T-helper 2 cell treated with Interferon-gamma antibody and Interleukin-4, amounts not matched to agents 5 μg/mL and 100 μg/mL, for 36 hours (primary cell): ENCODE results near the gene KAT8.
A peak's percentile ranks its signal among the peaks of the same experiment; 100 is the strongest.

Source experiments
- DNase-seq: peaks from one replicate; pipeline ENCODE4 v3.0.0; 2021; ENCODE audit warnings: low spot score
- H3K27ac Mint-ChIP-seq: one replicate; pipeline ENCODE4 v1.8.0; 2021; ENCODE audit warnings: mild to moderate bottlenecking, mixed read lengths
- H3K27me3 Mint-ChIP-seq: one replicate; pipeline ENCODE4 v1.8.0; 2021; ENCODE audit warnings: low read depth, mixed read lengths
- H3K36me3 Mint-ChIP-seq: one replicate; pipeline ENCODE4 v1.8.0; 2021; ENCODE audit warnings: low read depth, mixed read lengths
- H3K4me1 Mint-ChIP-seq: one replicate; pipeline ENCODE4 v1.8.0; 2021; ENCODE audit warnings: low read depth, mixed read lengths
- H3K4me3 Mint-ChIP-seq: one replicate; pipeline ENCODE4 v1.8.0; 2022; ENCODE audit warnings: mild to moderate bottlenecking, moderate library complexity, mixed read lengths
- H3K9me3 Mint-ChIP-seq: one replicate; pipeline ENCODE4 v1.8.0; 2021; ENCODE audit warnings: mixed read lengths

Gene KAT8

GRCh38 chr16:31128711-31129567 lies 11.5 kb downstream of the KAT8 start:
- Mint-ChIP-seq H3K4me1 (peaks cover 3% of the 10 kb centered on the region), H3K27me3 (no peaks in the 10 kb centered on the region), H3K4me3 (no peak overlapping the region), H3K9me3 (no peaks in the 10 kb centered on the region), H3K36me3 (peaks cover 16% of the 10 kb centered on the region), H3K27ac (peak overlapping the region; percentile 36)
- DNase-seq: no peak

- no peak overlapping the region for H3K27ac Mint-ChIP-seq
- no peak for DNase-seq
- H3K4me1 Mint-ChIP-seq: peaks cover 3% of the 10 kb centered on the region
- no peaks in the 10 kb centered on the region for H3K9me3 Mint-ChIP-seq
- H3K36me3 Mint-ChIP-seq: peaks cover 16% of the 10 kb centered on the region
- no peaks in the 10 kb centered on the region for H3K27me3 Mint-ChIP-seq
- no peak overlapping the region for H3K4me3 Mint-ChIP-seq
Measured at GRCh38 chr16:31129568-31130335, 12.3 kb downstream of the KAT8 start.

- peaks cover 16% of the 10 kb centered on the region for H3K36me3 Mint-ChIP-seq
- H3K4me1 Mint-ChIP-seq: peaks cover 3% of the 10 kb centered on the region
- H3K9me3 Mint-ChIP-seq: no peaks in the 10 kb centered on the region
- DNase-seq: no peak
- no peak overlapping the region for H3K27ac Mint-ChIP-seq
- no peak overlapping the region for H3K4me3 Mint-ChIP-seq
- no peaks in the 10 kb centered on the region for H3K27me3 Mint-ChIP-seq
Measured at GRCh38 chr16:31130336-31130891, 12.9 kb downstream of the KAT8 start.

DNA sequence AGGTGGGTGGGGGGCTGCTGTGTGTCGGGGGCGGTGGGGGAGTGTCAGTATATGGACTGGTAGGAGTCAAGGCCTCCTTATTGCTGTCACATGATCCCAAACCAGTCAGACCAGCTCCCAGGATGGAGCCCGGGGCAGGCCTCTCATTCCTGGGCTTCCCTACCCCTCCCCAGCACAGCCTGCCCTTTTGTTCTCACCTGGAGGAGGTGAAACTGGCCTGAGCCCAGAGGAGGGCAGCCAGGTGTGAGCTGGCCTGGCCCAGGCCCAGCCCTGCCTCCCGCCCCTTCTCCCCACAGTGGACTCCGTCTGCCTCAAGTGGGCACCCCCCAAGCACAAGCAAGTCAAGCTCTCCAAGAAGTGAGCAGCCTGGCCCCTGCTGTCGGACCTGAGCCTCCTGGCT lies 13.4 kb downstream of the KAT8 start:
- H3K4me1 Mint-ChIP-seq: peaks cover 3% of the 10 kb centered on the region
- peaks cover 14% of the 10 kb centered on the region for H3K36me3 Mint-ChIP-seq

DNA sequence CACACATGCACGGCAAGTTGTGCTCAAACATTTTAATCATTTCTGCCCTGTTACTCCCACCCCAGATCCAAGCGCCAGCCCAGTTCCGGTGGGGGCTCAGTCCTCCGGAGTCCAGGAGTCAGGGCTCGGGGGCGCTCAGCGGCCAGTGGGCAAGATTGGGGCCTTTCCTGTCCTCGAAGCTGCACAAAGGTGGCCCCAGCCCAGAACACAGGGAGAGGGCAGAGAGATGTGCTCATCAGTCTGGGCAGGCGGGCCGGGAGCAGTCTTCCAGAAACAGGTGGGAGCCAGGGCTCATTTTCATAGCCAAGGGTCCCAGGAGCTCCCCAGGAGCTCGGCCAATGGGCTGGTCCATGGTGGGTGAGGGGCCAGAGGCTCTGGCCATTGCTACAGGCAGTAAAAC lies 14.0 kb downstream of the KAT8 start:
- no peak overlapping the region for H3K27ac Mint-ChIP-seq
- H3K9me3 Mint-ChIP-seq: no peaks in the 10 kb centered on the region
- no peak for DNase-seq
- no peaks in the 10 kb centered on the region for H3K27me3 Mint-ChIP-seq
- H3K4me3 Mint-ChIP-seq: no peak overlapping the region
- peaks cover 3% of the 10 kb centered on the region for H3K4me1 Mint-ChIP-seq
- H3K36me3 Mint-ChIP-seq: peaks cover 10% of the 10 kb centered on the region

More for the DNA sequence above, 13.4 kb downstream of the KAT8 start:
- Mint-ChIP-seq H3K27ac (no peak overlapping the region), H3K27me3 (no peaks in the 10 kb centered on the region), H3K9me3 (no peaks in the 10 kb centered on the region), H3K4me3 (no peak overlapping the region)
- no peak for DNase-seq

DNA sequence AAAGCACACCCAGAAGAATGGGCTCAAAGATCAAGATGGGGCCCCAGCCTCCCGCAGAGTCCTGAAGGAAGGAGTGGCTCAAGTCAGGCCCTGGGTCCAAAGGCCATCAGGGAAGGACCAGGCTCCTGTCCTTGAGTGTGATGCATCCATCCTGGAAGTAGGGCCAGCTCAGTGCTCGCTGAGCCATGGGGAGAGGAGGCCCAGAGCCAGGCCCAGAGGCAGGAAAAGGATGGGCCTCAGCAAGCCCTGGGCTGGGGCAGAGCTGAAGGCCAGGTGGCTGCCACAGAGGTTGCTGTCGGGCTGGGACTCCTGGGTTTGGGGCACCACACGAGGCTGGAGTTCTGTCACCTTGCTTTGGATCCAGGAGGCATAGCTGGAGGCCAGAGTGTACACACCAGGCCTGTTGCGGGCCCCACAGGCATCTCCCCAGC lies 14.4 kb downstream of the KAT8 start:
- peaks cover 3% of the 10 kb centered on the region for H3K4me1 Mint-ChIP-seq
- no peak overlapping the region for H3K27ac Mint-ChIP-seq
- no peaks in the 10 kb centered on the region for H3K9me3 Mint-ChIP-seq
- peaks cover 9% of the 10 kb centered on the region for H3K36me3 Mint-ChIP-seq
- no peak overlapping the region for H3K4me3 Mint-ChIP-seq
- H3K27me3 Mint-ChIP-seq: no peaks in the 10 kb centered on the region
- DNase-seq: no peak

- H3K4me3 Mint-ChIP-seq: no peak overlapping the region
- H3K36me3 Mint-ChIP-seq: peaks cover 7% of the 10 kb centered on the region
- peaks cover 3% of the 10 kb centered on the region for H3K4me1 Mint-ChIP-seq
- no peak overlapping the region for H3K27ac Mint-ChIP-seq
- DNase-seq: no peak
- H3K27me3 Mint-ChIP-seq: no peaks in the 10 kb centered on the region
- no peaks in the 10 kb centered on the region for H3K9me3 Mint-ChIP-seq
Measured at GRCh38 chr16:31132303-31132979, 15.0 kb downstream of the KAT8 start.

GRCh38 chr16:31133046-31133501 lies 15.6 kb downstream of the KAT8 start:
- Mint-ChIP-seq H3K27ac (no peak overlapping the region), H3K4me1 (peaks cover 3% of the 10 kb centered on the region), H3K9me3 (no peaks in the 10 kb centered on the region), H3K4me3 (no peak overlapping the region), H3K27me3 (no peaks in the 10 kb centered on the region), H3K36me3 (peaks cover 2% of the 10 kb centered on the region)
- no peak for DNase-seq

DNA sequence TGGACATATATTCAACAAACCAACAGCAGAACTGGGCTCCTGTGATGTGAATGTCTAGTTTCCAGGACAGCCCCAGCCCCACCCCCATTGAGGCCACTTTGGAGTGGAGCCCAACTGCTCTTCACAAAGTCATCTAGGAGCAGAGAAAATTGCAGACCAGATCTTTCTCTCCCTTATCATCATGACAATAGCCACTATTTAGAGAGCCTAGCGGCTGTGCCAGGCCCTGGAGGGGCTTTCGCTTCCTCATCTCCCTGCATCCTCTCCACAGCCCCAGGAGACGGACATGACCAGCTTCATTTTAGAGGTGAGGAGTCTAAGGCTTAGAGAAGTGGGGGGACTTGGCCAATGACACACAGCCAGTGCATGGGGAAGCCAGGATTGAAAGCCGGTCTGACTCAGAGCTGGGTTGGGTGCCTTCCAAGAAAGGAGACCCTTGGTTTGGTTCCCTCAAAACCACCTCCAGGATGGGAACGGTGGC lies 16.7 kb downstream of the KAT8 start:
- H3K27ac Mint-ChIP-seq: no peak overlapping the region
- no peaks in the 10 kb centered on the region for H3K4me1 Mint-ChIP-seq
- DNase-seq: no peak

GRCh38 chr16:31134625-31135534 lies 17.4 kb downstream of the KAT8 start:
- no peak for DNase-seq
- no peaks in the 10 kb centered on the region for H3K4me1 Mint-ChIP-seq
- H3K27ac Mint-ChIP-seq: no peak overlapping the region

More for the DNA sequence above, 16.7 kb downstream of the KAT8 start:
- peaks cover 2% of the 10 kb centered on the region for H3K36me3 Mint-ChIP-seq
- H3K4me3 Mint-ChIP-seq: no peak overlapping the region
- no peaks in the 10 kb centered on the region for H3K27me3 Mint-ChIP-seq
- no peaks in the 10 kb centered on the region for H3K9me3 Mint-ChIP-seq

DNA sequence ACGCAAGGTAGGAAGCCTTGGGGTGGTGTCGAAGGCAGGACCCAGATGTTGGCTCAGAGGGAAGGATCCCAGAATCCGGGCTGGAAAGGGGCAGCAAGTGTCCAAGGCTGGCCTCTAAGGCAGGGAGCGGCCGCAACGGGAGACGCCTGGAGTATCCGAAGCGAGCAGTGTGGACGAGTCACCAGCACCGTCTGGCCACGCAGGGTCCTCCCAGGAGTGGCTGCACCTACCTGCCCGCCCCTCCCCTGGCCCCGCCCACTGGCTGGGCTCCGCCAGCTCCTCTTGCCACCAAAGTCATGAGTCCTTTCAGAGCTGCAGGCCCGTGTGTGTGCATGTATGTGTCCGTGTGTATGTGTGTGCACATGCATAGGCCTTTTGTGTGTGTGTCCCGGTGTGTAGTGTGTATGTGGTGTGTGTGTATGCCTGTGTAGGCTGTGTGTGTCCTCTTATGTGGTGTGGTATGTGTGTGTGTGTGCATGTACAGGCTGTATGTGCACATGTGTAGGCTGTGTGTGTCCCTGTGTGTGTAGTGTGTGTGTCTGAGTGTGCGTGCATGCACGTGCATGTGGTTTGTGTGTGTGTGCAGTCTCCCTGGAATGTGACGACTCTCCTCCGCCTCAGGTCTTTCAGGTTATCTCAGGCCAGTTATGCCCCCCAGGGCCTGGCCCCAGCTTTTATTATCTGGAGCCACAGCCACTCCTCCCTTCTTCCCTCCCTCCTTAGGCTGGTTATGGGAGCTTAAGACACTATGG lies 18.2 kb downstream of the KAT8 start, which contains the start of gene PRSS8:
Gene PRSS8 (minus strand): TSS at position 193 of the 752 bp plus-strand sequence. CDS start 229 bp downstream, outside the sequence.
- Mint-ChIP-seq H3K27ac (no peak within 1 kb of the TSS), H3K27me3 (no peaks in the 10 kb centered on the region), H3K4me3 (no peak within 1 kb of the TSS)

More at GRCh38 chr16:31134625-31135534, 17.4 kb downstream of the KAT8 start:
- Mint-ChIP-seq H3K4me3 (no peak overlapping the region), H3K9me3 (no peaks in the 10 kb centered on the region), H3K27me3 (no peaks in the 10 kb centered on the region), H3K36me3 (peaks cover 2% of the 10 kb centered on the region)

GRCh38 chr16:31136287-31136662 lies 18.8 kb downstream of the KAT8 start:
- peaks cover 2% of the 10 kb centered on the region for H3K36me3 Mint-ChIP-seq

More for the DNA sequence above, 18.2 kb downstream of the KAT8 start, which contains the start of gene PRSS8:
- Mint-ChIP-seq H3K9me3 (no peaks in the 10 kb centered on the region), H3K36me3 (peaks cover 2% of the 10 kb centered on the region), H3K4me1 (peaks cover 1% of the 10 kb centered on the region)
- no peak for DNase-seq

More at GRCh38 chr16:31136287-31136662, 18.8 kb downstream of the KAT8 start:
- peaks cover 2% of the 10 kb centered on the region for H3K4me1 Mint-ChIP-seq
- H3K9me3 Mint-ChIP-seq: no peaks in the 10 kb centered on the region
- DNase-seq: no peak
- H3K27me3 Mint-ChIP-seq: no peaks in the 10 kb centered on the region
- no peak overlapping the region for H3K27ac Mint-ChIP-seq
- H3K4me3 Mint-ChIP-seq: no peak overlapping the region
